ENCODE measurements around the gene CDH16.

Gene CDH16

GRCh38 chr16:66926171-66926947 is 7.7 kb upstream of the CDH16 start:
- Histone ChIP-seq H4K12ac (ENCODE audit: low read depth, low read length) (no peak overlapping the region), H4K91ac (ENCODE audit: low read depth, low read length) (no peak overlapping the region), H3K79me1 (ENCODE audit: low read length) (no peaks in the 10 kb centered on the region), H3K9me3 (ENCODE audit: insufficient read depth, low read depth, low read length) (peaks cover 4% of the 10 kb centered on the region), H3K4ac (ENCODE audit: low read depth, low read length) (no peak overlapping the region), H3K79me2 (ENCODE audit: control insufficient read depth, insufficient read depth, low read length, poor library complexity) (no peaks in the 10 kb centered on the region), H2BK120ac (ENCODE audit: insufficient read depth, low read length, poor library complexity) (no peak overlapping the region), H3K27ac (ENCODE audit: low read depth, low read length) (no peak overlapping the region), H3K18ac (ENCODE audit: low read length) (no peak overlapping the region), H2BK5ac (ENCODE audit: low read depth, low read length, poor library complexity) (no peak overlapping the region), H2AK5ac (ENCODE audit: low read length) (no peak overlapping the region), H4K8ac (ENCODE audit: low read depth, low read length) (no peak overlapping the region), H3K4me1 (ENCODE audit: control insufficient read depth in 1 of 2, insufficient read depth in 2 of 2, low read length in 2 of 2) (peaks cover 8 to 12% of the 10 kb centered on the region in 2 experiments), H3K4me3 (ENCODE audit: low read depth, low read length) (no peak overlapping the region), H3K36me3 (ENCODE audit: control insufficient read depth in 1 of 2, insufficient read depth in 2 of 2, low read length in 2 of 2) (no peaks in the 10 kb centered on the region), H2BK12ac (ENCODE audit: low read length) (no peak overlapping the region), H2AFZ (ENCODE audit: insufficient read depth, low read length, poor library complexity) (no peak overlapping the region), H3K4me2 (ENCODE audit: low read length) (no peak overlapping the region), H3K27me3 (ENCODE audit: insufficient read depth, low read length) (peaks cover 32% of the 10 kb centered on the region), H3K14ac (ENCODE audit: low read length) (no peak overlapping the region), H3K23ac (ENCODE audit: low read length) (no peak overlapping the region), H3K9ac (ENCODE audit: low read length) (no peak overlapping the region)
- peak in 1 of 2 donors; percentile 44 for DNase-seq
- WGBS (ENCODE audit: extremely low coverage, insufficient coverage, insufficient read length), result no CpG with 5 or more reads among the region's 5 CpGs

DNA sequence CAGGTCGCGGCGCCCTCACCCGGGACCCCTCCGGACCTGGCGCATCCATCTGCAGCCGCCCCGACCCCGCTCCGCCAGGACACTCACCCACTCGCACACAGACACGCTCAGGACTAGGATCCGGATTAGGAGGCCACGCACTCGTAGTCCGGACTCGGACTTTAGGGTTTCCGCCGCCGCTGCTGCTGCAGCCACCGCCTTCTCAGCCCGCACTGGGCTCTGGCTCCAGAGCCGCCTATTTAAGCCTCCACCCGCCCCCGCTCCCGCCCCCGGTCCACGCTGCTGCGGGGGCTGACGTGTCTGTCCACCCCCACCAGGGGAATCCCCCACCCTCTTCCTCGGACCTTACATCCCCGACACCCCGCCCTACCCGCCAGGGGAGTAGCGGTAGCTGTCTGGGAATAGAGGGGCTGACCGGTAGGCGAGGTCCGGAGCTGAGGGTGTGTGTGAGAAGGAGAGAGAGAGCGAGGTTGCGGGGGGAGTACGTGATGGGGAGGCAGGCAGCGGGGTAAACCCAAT is 6.7 kb upstream of the CDH16 start, which contains the start of gene RRAD:
RRAD (minus strand) TSS at position 214 of the 519 bp plus-strand sequence. CDS start 356 bp downstream, outside the sequence.
- Histone ChIP-seq H2AK5ac (ENCODE audit: low read length) (no peak within 1 kb of the TSS), H4K8ac (ENCODE audit: low read depth, low read length) (no peak within 1 kb of the TSS), H3K79me2 (ENCODE audit: control insufficient read depth, insufficient read depth, low read length, poor library complexity) (no peaks in the 10 kb centered on the region), H2AFZ (ENCODE audit: insufficient read depth, low read length, poor library complexity) (no peak within 1 kb of the TSS), H3K23ac (ENCODE audit: low read length) (no peak within 1 kb of the TSS), H3K4me2 (ENCODE audit: low read length) (peak within 1 kb of the TSS; percentile 38), H3K36me3 (ENCODE audit: control insufficient read depth in 1 of 2, insufficient read depth in 2 of 2, low read length in 2 of 2) (no peaks in the 10 kb centered on the region), H4K12ac (ENCODE audit: low read depth, low read length) (no peak within 1 kb of the TSS), H2BK120ac (ENCODE audit: insufficient read depth, low read length, poor library complexity) (no peak within 1 kb of the TSS), H3K9me3 (ENCODE audit: insufficient read depth, low read depth, low read length) (peaks cover 4% of the 10 kb centered on the region), H2BK5ac (ENCODE audit: low read depth, low read length, poor library complexity) (no peak within 1 kb of the TSS), H2BK12ac (ENCODE audit: low read length) (no peak within 1 kb of the TSS), H4K91ac (ENCODE audit: low read depth, low read length) (no peak within 1 kb of the TSS), H3K9ac (ENCODE audit: low read length) (no peak within 1 kb of the TSS), H3K4me3 (ENCODE audit: low read depth, low read length) (no peak within 1 kb of the TSS), H3K4ac (ENCODE audit: low read depth, low read length) (no peak within 1 kb of the TSS), H3K27me3 (ENCODE audit: insufficient read depth, low read length) (peaks cover 32% of the 10 kb centered on the region), H3K14ac (ENCODE audit: low read length) (no peak within 1 kb of the TSS), H3K79me1 (ENCODE audit: low read length) (no peaks in the 10 kb centered on the region), H3K18ac (ENCODE audit: low read length) (no peak within 1 kb of the TSS), H3K27ac (ENCODE audit: low read depth, low read length) (no peak within 1 kb of the TSS), H3K4me1 (ENCODE audit: control insufficient read depth in 1 of 2, insufficient read depth in 2 of 2, low read length in 2 of 2) (peaks cover 8 to 12% of the 10 kb centered on the region in 2 experiments)
- DNase-seq, result peak; percentile 83 to 90
- WGBS (ENCODE audit: extremely low coverage, insufficient coverage, insufficient read length), result no CpG with 5 or more reads among the region's 42 CpGs

DNA sequence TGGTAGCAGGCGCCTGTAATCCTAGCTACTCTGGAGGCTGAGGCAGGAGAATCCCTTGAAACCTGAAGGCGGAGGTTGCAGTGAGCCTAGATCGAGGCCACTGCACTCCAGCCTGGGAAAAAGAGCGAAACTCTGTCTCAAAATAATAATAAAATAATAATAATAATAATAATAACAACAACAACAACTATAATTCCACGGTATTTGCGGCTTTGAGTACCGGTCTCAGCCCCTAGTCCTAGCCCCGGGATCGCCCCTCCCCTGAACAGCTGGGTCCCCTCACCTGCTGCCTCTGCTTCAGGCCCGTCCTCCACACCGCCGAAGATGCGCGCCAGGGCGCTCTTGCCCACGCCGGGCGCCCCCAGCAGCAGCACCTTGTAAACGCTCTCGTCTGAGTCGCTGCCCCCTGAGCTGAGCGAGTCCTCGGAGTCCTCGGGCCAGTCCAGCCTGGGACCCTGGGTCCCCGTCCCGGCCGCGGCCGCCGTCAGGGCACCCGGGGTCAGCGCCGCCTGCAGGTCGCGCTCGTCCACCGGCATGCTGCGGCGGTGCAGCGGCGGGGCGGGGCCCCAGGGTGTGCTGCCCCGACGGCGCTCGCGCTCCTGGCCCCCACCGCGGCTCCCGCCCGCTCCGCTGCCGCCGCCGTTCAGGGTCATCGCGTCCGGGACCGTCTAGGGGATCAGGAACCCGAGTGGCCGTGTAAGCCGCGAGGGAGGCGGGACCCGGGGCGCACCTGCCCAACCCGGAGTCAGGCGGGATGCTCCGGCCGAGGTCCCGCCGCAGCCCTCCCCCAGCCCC is 6.0 kb upstream of the CDH16 start:
- H2AFZ ChIP-seq (ENCODE audit: insufficient read depth, low read length, poor library complexity), result no peak overlapping the region
- no peak overlapping the region for H2BK120ac ChIP-seq (ENCODE audit: insufficient read depth, low read length, poor library complexity)
- no CpG with 5 or more reads among the region's 72 CpGs for WGBS (ENCODE audit: extremely low coverage, insufficient coverage, insufficient read length)
- no peak overlapping the region for H3K4ac ChIP-seq (ENCODE audit: low read depth, low read length)
- H3K14ac ChIP-seq (ENCODE audit: low read length), result no peak overlapping the region
- H3K4me2 ChIP-seq (ENCODE audit: low read length), result peak overlapping the region; percentile 38
- no peak overlapping the region for H3K9ac ChIP-seq (ENCODE audit: low read length)
- no peak overlapping the region for H3K4me3 ChIP-seq (ENCODE audit: low read depth, low read length)
- H4K91ac ChIP-seq (ENCODE audit: low read depth, low read length), result no peak overlapping the region
- H4K12ac ChIP-seq (ENCODE audit: low read depth, low read length), result no peak overlapping the region
- no peak overlapping the region for H2BK5ac ChIP-seq (ENCODE audit: low read depth, low read length, poor library complexity)
- H4K8ac ChIP-seq (ENCODE audit: low read depth, low read length), result no peak overlapping the region
- H2AK5ac ChIP-seq (ENCODE audit: low read length), result no peak overlapping the region
- peaks cover 4% of the 10 kb centered on the region for H3K9me3 ChIP-seq (ENCODE audit: insufficient read depth, low read depth, low read length)
- H3K18ac ChIP-seq (ENCODE audit: low read length), result no peak overlapping the region
- H3K4me1 ChIP-seq (ENCODE audit: control insufficient read depth in 1 of 2, insufficient read depth in 2 of 2, low read length in 2 of 2), result peaks cover 8 to 12% of the 10 kb centered on the region in 2 experiments
- H3K23ac ChIP-seq (ENCODE audit: low read length), result no peak overlapping the region
- no peak overlapping the region for H3K27ac ChIP-seq (ENCODE audit: low read depth, low read length)
- H3K79me2 ChIP-seq (ENCODE audit: control insufficient read depth, insufficient read depth, low read length, poor library complexity), result no peaks in the 10 kb centered on the region
- no peaks in the 10 kb centered on the region for H3K79me1 ChIP-seq (ENCODE audit: low read length)
- H3K36me3 ChIP-seq (ENCODE audit: control insufficient read depth in 1 of 2, insufficient read depth in 2 of 2, low read length in 2 of 2), result no peaks in the 10 kb centered on the region
- peak; percentile 18 to 60 for DNase-seq
- H3K27me3 ChIP-seq (ENCODE audit: insufficient read depth, low read length), result peaks cover 32% of the 10 kb centered on the region
- H2BK12ac ChIP-seq (ENCODE audit: low read length), result no peak overlapping the region

DNA sequence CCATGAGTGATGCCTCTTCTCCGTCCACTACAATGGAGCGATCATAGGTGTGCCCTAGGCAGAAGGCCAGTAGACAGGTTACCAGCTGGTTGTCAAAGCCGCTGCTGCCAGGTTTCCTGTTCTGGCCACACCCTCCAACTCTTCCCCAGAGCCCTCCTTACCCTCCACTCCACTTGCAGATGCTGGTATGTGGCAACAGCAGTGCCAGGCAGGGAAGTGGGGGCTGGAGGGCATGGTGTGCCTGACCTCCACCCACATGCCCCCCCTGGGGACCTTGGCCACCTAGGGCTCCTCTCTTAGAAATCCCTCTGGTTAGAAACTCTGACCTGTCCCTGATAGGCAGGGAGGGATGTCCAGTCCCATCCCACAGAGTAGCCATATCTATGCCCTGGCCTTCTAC is 5.2 kb upstream of the CDH16 start:
- Histone ChIP-seq H4K91ac (ENCODE audit: low read depth, low read length) (no peak overlapping the region), H2AK5ac (ENCODE audit: low read length) (no peak overlapping the region), H3K9me3 (ENCODE audit: insufficient read depth, low read depth, low read length) (peaks cover 4% of the 10 kb centered on the region), H3K4me3 (ENCODE audit: low read depth, low read length) (no peak overlapping the region), H3K4me2 (ENCODE audit: low read length) (no peak overlapping the region), H3K4me1 (ENCODE audit: control insufficient read depth in 1 of 2, insufficient read depth in 2 of 2, low read length in 2 of 2) (peaks cover 8 to 12% of the 10 kb centered on the region in 2 experiments), H3K79me1 (ENCODE audit: low read length) (no peaks in the 10 kb centered on the region), H2BK5ac (ENCODE audit: low read depth, low read length, poor library complexity) (no peak overlapping the region), H4K8ac (ENCODE audit: low read depth, low read length) (no peak overlapping the region), H3K23ac (ENCODE audit: low read length) (no peak overlapping the region), H3K4ac (ENCODE audit: low read depth, low read length) (no peak overlapping the region), H3K18ac (ENCODE audit: low read length) (no peak overlapping the region), H4K12ac (ENCODE audit: low read depth, low read length) (no peak overlapping the region), H3K36me3 (ENCODE audit: control insufficient read depth in 1 of 2, insufficient read depth in 2 of 2, low read length in 2 of 2) (no peaks in the 10 kb centered on the region), H3K27me3 (ENCODE audit: insufficient read depth, low read length) (peaks cover 32% of the 10 kb centered on the region), H3K79me2 (ENCODE audit: control insufficient read depth, insufficient read depth, low read length, poor library complexity) (no peaks in the 10 kb centered on the region), H3K9ac (ENCODE audit: low read length) (no peak overlapping the region), H2AFZ (ENCODE audit: insufficient read depth, low read length, poor library complexity) (no peak overlapping the region), H2BK12ac (ENCODE audit: low read length) (no peak overlapping the region), H3K14ac (ENCODE audit: low read length) (no peak overlapping the region), H2BK120ac (ENCODE audit: insufficient read depth, low read length, poor library complexity) (no peak overlapping the region), H3K27ac (ENCODE audit: low read depth, low read length) (no peak overlapping the region)
- no CpG with 5 or more reads among the region's 3 CpGs for WGBS (ENCODE audit: extremely low coverage, insufficient coverage, insufficient read length)
- peak in 1 of 2 donors; percentile 30 for DNase-seq

Measured in trophoblast cell (in vitro differentiated cells and primary cell).